WTC11 (cell line): ENCODE measurements around the gene RFX5. TPM values are rescaled to one million over a fixed set of nuclear protein-coding genes. Genes with fewer than 3 reads are reported as not detected.

Source experiments
- ATAC-seq: fragments of 200-7000 bp; cut with Tn5 transposase; 2 replicates; pipeline ENCODE4 v1.10.0; 2021; ENCODE audit warnings: mild to moderate bottlenecking, moderate library complexity
- CTCF ChIA-PET: fragments of 300-600 bp; sonication (Branson Sonifier 250); formaldehyde crosslinking; loops from one replicate; lab custom pipeline; 2021; ENCODE audit warnings: antibody characterized with exemption; lab: Charles Lee
- POLR2A ChIA-PET: fragments of 350-600 bp; sonication (Branson Sonifier 250); formaldehyde crosslinking; loops from one replicate; lab custom pipeline; 2021; ENCODE audit warnings: antibody characterized with exemption; lab: Charles Lee
- DNase-seq: peaks from one replicate; pipeline ENCODE4 v3.0.0; 2021; ENCODE audit warnings: low spot score
- H3K27ac Mint-ChIP-seq: 2 replicates; pipeline ENCODE4 v1.8.0; 2021; ENCODE audit warnings: mixed read lengths
- H3K27me3 Mint-ChIP-seq: 2 replicates; pipeline ENCODE4 v1.8.0; 2021; ENCODE audit warnings: low read depth, mild to moderate bottlenecking, moderate library complexity, mixed read lengths
- H3K36me3 Mint-ChIP-seq: 2 replicates; pipeline ENCODE4 v1.8.0; 2021; ENCODE audit warnings: mixed read lengths
- H3K4me1 Mint-ChIP-seq: 2 replicates; pipeline ENCODE4 v1.8.0; 2022; ENCODE audit warnings: mixed read lengths
- H3K4me3 Mint-ChIP-seq: 2 replicates; pipeline ENCODE4 v1.8.0; 2021; ENCODE audit warnings: mild to moderate bottlenecking, moderate library complexity, mixed read lengths
- H3K9me3 Mint-ChIP-seq: 2 replicates; pipeline ENCODE4 v1.8.0; 2021; ENCODE audit warnings: mixed read lengths
- EMX1 ChIP-seq: fragments of 250-450 bp; sonication (Bioruptor Pico); IDR thresholded peaks from 2 replicates; pipeline ENCODE4 v1.8.0; 2021; ENCODE audit warnings: mild to moderate bottlenecking
- FOXJ3 ChIP-seq: sonication (generic); formaldehyde crosslinking; IDR thresholded peaks from 2 replicates; pipeline ENCODE4 v1.9.0; 2021; ENCODE audit warnings: missing genetic modification reagents, mild to moderate bottlenecking, borderline replicate concordance
- GABPB1 ChIP-seq: sonication (generic); formaldehyde crosslinking; IDR thresholded peaks from 2 replicates; pipeline ENCODE4 v1.8.1; 2023; ENCODE audit warnings: mild to moderate bottlenecking, missing genetic modification reagents
- NR2C2 ChIP-seq: sonication (generic); formaldehyde crosslinking; IDR thresholded peaks from 2 replicates; pipeline ENCODE4 v1.8.0; 2022; ENCODE audit warnings: mild to moderate bottlenecking, missing genetic modification reagents
- SMAD4 ChIP-seq: sonication (generic); formaldehyde crosslinking; IDR thresholded peaks from 2 replicates; pipeline ENCODE4 v1.8.0; 2022; ENCODE audit warnings: mild to moderate bottlenecking, missing genetic modification reagents
- SP1 ChIP-seq: sonication (generic); formaldehyde crosslinking; conservative IDR thresholded peaks from 2 replicates; pipeline ENCODE4 v1.8.1; 2022; ENCODE audit warnings: missing genetic modification reagents
- ZNF219 ChIP-seq: sonication (generic); formaldehyde crosslinking; IDR thresholded peaks from 2 replicates; pipeline ENCODE4 v1.8.0; 2023; ENCODE audit warnings: missing genetic modification reagents, mild to moderate bottlenecking, borderline replicate concordance
- ZNF232 ChIP-seq: sonication (generic); formaldehyde crosslinking; IDR thresholded peaks from 2 replicates; pipeline ENCODE4 v1.8.0; 2022; ENCODE audit warnings: mild to moderate bottlenecking, missing genetic modification reagents
- total RNA-seq: library from RNA; stranded (reverse); gene quantifications from 3 replicates; pipeline ENCODE4 v1.2.3, GENCODE V29; 2021
- TF ChIP-seq, protein P1 (sequence below): sonication (generic); formaldehyde crosslinking; IDR thresholded peaks from 2 replicates; pipeline ENCODE4 v1.8.1; 2023; ENCODE audit warnings: mild to moderate bottlenecking, missing genetic modification reagents
- TF ChIP-seq, protein P2 (sequence below): sonication (generic); formaldehyde crosslinking; conservative IDR thresholded peaks from 2 replicates; pipeline ENCODE4 v1.8.1; 2023; ENCODE audit warnings: mild to moderate bottlenecking, low read depth, missing genetic modification reagents, moderate library complexity
- TF ChIP-seq, protein P3 (sequence below): sonication (generic); formaldehyde crosslinking; IDR thresholded peaks from 2 replicates; pipeline ENCODE4 v1.8.0; 2023; ENCODE audit warnings: missing genetic modification reagents, mild to moderate bottlenecking, borderline replicate concordance
- TF ChIP-seq, protein P4 (sequence below): sonication (generic); formaldehyde crosslinking; IDR thresholded peaks from 2 replicates; pipeline ENCODE4 v1.8.1; 2023; ENCODE audit warnings: mild to moderate bottlenecking, missing genetic modification reagents
- TF ChIP-seq, protein P5 (sequence below): sonication (generic); formaldehyde crosslinking; IDR thresholded peaks from 2 replicates; pipeline ENCODE4 v1.8.0; 2022; ENCODE audit warnings: mild to moderate bottlenecking, missing genetic modification reagents
- TF ChIP-seq, protein P6 (sequence below): sonication (generic); formaldehyde crosslinking; IDR thresholded peaks from 2 replicates; pipeline ENCODE4 v1.8.1; 2022; ENCODE audit warnings: low read depth, missing genetic modification reagents, borderline replicate concordance
- TF ChIP-seq, protein P7 (sequence below): fragments of 250-450 bp; sonication (Bioruptor Pico); IDR thresholded peaks from 2 replicates; pipeline ENCODE4 v1.9.0; 2021; ENCODE audit warnings: mild to moderate bottlenecking
- TF ChIP-seq, protein P8 (sequence below): fragments of 250-450 bp; sonication (Bioruptor Pico); conservative IDR thresholded peaks from 2 replicates; pipeline ENCODE4 v1.9.0; 2021; ENCODE audit warnings: mild to moderate bottlenecking

The RFX5 gene
- total RNA-seq, 1 experiment from 2014 or later: 59.2 TPM

DNA sequence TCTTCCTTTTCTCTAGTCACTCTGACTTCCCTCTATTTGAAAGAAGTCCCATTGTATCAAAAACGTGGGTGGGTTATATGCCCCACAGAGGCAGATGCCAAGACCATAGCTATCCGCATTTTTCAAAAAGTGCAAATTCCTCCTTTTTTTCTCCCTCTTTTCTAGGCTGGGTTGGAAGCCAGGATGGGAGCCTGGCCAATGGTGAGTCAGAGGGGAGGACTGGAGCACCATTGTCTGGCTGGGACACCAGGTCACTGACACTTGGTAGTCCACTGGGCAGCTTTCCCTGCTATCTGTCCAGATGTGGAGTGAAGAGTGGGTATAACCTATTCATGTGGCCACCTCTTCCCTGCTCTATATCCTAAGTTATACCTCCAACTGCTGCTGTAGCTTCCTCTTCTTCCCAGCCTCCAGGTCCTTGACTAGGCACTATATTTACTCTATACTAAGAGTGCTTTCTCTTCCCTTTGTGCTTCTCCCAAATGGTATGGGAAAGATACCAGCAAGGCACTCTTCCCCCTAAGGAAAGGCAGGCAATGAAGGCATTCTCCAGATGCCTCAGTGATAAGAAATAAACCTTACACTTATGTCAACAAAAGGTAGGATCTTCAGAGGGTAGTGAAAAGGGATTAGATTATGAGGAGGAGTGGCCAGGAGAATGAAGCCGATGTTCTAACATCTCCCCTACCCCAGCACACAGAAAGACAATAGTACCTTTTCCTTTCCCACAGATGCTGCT lies 32.7 kb downstream of the RFX5 start:
- H3K4me3 Mint-ChIP-seq: no peak overlapping the region
- H3K36me3 Mint-ChIP-seq: peaks cover 8% of the 10 kb centered on the region
- DNase-seq: no peak
- TF ChIP-seq, protein P1, sequence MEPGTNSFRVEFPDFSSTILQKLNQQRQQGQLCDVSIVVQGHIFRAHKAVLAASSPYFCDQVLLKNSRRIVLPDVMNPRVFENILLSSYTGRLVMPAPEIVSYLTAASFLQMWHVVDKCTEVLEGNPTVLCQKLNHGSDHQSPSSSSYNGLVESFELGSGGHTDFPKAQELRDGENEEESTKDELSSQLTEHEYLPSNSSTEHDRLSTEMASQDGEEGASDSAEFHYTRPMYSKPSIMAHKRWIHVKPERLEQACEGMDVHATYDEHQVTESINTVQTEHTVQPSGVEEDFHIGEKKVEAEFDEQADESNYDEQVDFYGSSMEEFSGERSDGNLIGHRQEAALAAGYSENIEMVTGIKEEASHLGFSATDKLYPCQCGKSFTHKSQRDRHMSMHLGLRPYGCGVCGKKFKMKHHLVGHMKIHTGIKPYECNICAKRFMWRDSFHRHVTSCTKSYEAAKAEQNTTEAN (CRISPR knock-in tag): no peak
- TF ChIP-seq, protein P2, sequence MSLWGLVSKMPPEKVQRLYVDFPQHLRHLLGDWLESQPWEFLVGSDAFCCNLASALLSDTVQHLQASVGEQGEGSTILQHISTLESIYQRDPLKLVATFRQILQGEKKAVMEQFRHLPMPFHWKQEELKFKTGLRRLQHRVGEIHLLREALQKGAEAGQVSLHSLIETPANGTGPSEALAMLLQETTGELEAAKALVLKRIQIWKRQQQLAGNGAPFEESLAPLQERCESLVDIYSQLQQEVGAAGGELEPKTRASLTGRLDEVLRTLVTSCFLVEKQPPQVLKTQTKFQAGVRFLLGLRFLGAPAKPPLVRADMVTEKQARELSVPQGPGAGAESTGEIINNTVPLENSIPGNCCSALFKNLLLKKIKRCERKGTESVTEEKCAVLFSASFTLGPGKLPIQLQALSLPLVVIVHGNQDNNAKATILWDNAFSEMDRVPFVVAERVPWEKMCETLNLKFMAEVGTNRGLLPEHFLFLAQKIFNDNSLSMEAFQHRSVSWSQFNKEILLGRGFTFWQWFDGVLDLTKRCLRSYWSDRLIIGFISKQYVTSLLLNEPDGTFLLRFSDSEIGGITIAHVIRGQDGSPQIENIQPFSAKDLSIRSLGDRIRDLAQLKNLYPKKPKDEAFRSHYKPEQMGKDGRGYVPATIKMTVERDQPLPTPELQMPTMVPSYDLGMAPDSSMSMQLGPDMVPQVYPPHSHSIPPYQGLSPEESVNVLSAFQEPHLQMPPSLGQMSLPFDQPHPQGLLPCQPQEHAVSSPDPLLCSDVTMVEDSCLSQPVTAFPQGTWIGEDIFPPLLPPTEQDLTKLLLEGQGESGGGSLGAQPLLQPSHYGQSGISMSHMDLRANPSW (CRISPR knock-in tag): no peak
- TF ChIP-seq SP1 (CRISPR knock-in tag): no peak
- TF ChIP-seq ZNF232 (CRISPR knock-in tag): no peak
- TF ChIP-seq ZNF219 (CRISPR knock-in tag): no peak
- TF ChIP-seq SMAD4 (CRISPR knock-in tag): no peak
- TF ChIP-seq, protein P3, sequence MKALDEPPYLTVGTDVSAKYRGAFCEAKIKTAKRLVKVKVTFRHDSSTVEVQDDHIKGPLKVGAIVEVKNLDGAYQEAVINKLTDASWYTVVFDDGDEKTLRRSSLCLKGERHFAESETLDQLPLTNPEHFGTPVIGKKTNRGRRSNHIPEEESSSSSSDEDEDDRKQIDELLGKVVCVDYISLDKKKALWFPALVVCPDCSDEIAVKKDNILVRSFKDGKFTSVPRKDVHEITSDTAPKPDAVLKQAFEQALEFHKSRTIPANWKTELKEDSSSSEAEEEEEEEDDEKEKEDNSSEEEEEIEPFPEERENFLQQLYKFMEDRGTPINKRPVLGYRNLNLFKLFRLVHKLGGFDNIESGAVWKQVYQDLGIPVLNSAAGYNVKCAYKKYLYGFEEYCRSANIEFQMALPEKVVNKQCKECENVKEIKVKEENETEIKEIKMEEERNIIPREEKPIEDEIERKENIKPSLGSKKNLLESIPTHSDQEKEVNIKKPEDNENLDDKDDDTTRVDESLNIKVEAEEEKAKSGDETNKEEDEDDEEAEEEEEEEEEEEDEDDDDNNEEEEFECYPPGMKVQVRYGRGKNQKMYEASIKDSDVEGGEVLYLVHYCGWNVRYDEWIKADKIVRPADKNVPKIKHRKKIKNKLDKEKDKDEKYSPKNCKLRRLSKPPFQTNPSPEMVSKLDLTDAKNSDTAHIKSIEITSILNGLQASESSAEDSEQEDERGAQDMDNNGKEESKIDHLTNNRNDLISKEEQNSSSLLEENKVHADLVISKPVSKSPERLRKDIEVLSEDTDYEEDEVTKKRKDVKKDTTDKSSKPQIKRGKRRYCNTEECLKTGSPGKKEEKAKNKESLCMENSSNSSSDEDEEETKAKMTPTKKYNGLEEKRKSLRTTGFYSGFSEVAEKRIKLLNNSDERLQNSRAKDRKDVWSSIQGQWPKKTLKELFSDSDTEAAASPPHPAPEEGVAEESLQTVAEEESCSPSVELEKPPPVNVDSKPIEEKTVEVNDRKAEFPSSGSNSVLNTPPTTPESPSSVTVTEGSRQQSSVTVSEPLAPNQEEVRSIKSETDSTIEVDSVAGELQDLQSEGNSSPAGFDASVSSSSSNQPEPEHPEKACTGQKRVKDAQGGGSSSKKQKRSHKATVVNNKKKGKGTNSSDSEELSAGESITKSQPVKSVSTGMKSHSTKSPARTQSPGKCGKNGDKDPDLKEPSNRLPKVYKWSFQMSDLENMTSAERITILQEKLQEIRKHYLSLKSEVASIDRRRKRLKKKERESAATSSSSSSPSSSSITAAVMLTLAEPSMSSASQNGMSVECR (CRISPR knock-in tag): no peak
- TF ChIP-seq, protein P4, sequence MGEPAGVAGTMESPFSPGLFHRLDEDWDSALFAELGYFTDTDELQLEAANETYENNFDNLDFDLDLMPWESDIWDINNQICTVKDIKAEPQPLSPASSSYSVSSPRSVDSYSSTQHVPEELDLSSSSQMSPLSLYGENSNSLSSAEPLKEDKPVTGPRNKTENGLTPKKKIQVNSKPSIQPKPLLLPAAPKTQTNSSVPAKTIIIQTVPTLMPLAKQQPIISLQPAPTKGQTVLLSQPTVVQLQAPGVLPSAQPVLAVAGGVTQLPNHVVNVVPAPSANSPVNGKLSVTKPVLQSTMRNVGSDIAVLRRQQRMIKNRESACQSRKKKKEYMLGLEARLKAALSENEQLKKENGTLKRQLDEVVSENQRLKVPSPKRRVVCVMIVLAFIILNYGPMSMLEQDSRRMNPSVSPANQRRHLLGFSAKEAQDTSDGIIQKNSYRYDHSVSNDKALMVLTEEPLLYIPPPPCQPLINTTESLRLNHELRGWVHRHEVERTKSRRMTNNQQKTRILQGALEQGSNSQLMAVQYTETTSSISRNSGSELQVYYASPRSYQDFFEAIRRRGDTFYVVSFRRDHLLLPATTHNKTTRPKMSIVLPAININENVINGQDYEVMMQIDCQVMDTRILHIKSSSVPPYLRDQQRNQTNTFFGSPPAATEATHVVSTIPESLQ: no peak
- TF ChIP-seq, protein P5, sequence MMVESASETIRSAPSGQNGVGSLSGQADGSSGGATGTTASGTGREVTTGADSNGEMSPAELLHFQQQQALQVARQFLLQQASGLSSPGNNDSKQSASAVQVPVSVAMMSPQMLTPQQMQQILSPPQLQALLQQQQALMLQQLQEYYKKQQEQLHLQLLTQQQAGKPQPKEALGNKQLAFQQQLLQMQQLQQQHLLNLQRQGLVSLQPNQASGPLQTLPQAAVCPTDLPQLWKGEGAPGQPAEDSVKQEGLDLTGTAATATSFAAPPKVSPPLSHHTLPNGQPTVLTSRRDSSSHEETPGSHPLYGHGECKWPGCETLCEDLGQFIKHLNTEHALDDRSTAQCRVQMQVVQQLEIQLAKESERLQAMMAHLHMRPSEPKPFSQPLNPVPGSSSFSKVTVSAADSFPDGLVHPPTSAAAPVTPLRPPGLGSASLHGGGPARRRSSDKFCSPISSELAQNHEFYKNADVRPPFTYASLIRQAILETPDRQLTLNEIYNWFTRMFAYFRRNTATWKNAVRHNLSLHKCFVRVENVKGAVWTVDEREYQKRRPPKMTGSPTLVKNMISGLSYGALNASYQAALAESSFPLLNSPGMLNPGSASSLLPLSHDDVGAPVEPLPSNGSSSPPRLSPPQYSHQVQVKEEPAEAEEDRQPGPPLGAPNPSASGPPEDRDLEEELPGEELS (CRISPR knock-in tag): no peak
- TF ChIP-seq GABPB1: no peak
- no peak for TF ChIP-seq NR2C2 (CRISPR knock-in tag)
- no peak for TF ChIP-seq FOXJ3 (CRISPR knock-in tag)
- TF ChIP-seq, protein P6, sequence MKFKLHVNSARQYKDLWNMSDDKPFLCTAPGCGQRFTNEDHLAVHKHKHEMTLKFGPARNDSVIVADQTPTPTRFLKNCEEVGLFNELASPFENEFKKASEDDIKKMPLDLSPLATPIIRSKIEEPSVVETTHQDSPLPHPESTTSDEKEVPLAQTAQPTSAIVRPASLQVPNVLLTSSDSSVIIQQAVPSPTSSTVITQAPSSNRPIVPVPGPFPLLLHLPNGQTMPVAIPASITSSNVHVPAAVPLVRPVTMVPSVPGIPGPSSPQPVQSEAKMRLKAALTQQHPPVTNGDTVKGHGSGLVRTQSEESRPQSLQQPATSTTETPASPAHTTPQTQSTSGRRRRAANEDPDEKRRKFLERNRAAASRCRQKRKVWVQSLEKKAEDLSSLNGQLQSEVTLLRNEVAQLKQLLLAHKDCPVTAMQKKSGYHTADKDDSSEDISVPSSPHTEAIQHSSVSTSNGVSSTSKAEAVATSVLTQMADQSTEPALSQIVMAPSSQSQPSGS (CRISPR knock-in tag): no peak
- TF ChIP-seq, protein P7, sequence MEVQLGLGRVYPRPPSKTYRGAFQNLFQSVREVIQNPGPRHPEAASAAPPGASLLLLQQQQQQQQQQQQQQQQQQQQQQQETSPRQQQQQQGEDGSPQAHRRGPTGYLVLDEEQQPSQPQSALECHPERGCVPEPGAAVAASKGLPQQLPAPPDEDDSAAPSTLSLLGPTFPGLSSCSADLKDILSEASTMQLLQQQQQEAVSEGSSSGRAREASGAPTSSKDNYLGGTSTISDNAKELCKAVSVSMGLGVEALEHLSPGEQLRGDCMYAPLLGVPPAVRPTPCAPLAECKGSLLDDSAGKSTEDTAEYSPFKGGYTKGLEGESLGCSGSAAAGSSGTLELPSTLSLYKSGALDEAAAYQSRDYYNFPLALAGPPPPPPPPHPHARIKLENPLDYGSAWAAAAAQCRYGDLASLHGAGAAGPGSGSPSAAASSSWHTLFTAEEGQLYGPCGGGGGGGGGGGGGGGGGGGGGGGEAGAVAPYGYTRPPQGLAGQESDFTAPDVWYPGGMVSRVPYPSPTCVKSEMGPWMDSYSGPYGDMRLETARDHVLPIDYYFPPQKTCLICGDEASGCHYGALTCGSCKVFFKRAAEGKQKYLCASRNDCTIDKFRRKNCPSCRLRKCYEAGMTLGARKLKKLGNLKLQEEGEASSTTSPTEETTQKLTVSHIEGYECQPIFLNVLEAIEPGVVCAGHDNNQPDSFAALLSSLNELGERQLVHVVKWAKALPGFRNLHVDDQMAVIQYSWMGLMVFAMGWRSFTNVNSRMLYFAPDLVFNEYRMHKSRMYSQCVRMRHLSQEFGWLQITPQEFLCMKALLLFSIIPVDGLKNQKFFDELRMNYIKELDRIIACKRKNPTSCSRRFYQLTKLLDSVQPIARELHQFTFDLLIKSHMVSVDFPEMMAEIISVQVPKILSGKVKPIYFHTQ (CRISPR knock-in tag): no peak
- TF ChIP-seq, protein P8, sequence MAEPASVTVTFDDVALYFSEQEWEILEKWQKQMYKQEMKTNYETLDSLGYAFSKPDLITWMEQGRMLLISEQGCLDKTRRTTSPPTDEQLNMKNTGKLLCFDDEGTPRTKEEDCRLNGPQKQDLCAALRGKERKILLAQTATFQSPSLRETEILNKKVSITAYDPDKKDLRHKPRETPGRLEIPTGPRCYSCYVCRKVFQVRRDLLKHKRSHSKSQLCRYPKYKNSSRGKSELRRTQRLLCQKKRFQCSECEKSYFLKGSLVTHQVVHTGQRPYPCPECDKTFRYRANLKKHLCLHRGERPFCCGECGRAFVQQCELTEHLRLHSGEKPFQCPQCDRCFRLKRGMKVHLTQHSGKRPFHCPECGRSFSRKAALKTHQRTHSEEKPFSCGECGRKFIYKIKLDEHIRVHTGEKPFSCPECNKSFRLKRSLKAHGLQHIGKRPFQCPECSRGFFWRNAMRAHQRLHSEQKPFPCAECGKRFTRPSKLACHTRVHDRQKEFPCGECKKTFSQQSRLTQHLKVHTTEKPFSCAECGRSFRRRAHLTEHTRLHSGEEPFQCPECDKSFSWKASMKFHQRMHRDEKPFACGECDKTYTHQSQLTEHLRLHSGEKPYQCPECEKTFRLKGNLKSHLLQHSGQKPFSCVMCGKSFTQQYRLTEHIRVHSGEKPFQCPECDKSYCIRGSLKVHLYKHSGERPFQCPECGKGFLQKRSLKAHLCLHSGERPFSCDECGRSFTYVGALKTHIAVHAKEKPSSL (CRISPR knock-in tag): no peak
- TF ChIP-seq EMX1 (CRISPR knock-in tag): no peak
- H3K9me3 Mint-ChIP-seq: no peaks in the 10 kb centered on the region
- H3K4me1 Mint-ChIP-seq: peaks cover 15% of the 10 kb centered on the region
- H3K27ac Mint-ChIP-seq: no peak overlapping the region
- H3K27me3 Mint-ChIP-seq: no peaks in the 10 kb centered on the region
- ChIA-PET CTCF (interaction anchor here (1.1 kb wide), 1 partner anchor 26 kb away, joined by 5 read pairs; no protein-coding TSS in a partner anchor), POLR2A (no interaction called here)
- ATAC-seq: no peak
